DMS53 (cell line): ENCODE data around the gene CPN1.
"Not testable (repeated sequence)": the region's sequence is repeated elsewhere in the genome, so short reads cannot be mapped to it uniquely, and the experiment has no call there.

Experiments
- DNase-seq: peaks from one replicate; lab custom pipeline; 2025; lab: John Stamatoyannopoulos, UW

Gene CPN1

DNA sequence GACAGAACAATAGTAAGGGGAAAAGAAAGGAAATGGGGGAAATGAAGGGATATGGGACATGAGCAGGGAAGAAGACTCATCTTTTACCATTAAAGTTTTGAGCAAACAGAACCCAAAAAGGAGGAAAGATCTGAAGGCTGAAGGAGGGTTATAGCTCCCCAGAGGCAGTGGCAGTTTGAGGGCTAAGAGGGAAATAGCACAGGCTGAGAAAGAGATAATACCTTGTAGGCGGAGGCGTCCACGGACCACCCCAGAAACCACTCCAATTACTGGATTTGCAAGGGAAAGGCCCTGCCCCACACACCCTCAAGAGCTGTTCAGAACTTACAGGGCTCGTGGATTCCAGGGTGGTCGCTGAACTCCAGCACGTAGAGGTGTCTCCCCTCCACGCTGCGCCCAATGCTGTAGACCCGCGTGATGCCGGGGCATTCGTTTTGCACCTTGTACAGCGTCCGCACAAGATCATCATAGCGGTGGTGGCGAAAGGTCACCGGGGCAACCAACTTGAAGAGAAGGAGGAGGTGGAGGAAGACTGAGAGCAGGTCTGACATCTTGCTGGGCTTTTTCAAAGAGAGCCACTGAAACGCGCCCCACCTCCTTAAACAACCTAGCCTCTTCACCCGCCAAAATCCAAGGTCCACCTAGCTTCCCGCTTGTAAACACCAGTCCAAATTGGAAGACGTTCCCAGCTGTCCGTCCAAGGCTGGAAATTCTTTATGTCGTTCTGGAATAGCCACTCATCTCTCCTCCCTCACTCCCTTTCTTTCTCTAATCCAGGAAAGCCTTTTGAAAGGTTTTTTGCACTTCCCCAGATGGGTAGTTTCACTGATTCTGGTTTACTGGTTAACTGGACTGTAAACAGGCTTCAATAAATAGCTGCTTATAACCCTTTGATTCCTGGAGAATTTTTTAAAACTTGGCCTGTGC lies at the start of gene CPN1:
Gene CPN1 (minus strand): TSS at position 795 of the 927 bp plus-strand sequence. CDS start 244 bp downstream, at position 551.
- DNase-seq: peak; percentile 5

DNA sequence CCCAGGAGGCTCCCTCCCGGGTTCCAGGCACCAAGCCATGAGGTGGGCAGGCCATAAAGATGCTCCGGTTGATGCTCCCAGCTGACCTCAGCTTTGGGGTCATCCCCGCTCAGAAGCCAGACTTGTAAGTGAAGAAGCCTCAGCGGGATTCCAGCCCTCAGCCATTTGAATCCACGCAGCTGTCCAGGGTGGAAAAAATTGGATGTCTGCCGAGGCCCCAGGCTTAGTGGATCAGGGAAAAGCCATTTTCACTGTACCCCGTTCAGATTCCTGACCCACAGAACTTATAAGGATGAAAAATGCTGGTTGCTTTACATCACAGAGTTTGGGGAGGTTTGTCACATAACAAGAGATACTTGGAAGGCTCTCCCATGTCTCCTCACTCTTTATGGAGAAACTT lies 49.2 kb upstream of the CPN1 start:
- DNase-seq: no peak

DNA sequence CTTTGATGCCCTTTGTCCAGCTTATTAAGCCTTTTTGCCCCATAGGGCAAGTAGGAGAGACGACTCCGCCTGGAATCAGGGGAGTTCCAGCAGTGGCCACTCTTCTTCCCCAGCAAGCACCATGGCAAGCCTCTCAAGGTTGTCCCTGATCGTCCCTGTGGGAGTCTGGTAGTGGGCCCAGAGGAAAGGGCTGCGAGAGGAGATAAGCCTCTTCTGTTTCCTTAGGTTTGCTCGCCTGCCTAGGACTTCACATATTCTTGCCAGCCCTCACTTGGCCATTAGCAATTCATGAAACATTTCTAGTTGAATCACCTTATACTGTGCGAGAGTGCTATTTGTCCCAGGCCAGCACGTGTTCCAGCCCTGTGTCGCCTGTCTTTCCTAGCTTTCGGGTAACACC lies 47.8 kb upstream of the CPN1 start:
- DNase-seq: no peak

DNA sequence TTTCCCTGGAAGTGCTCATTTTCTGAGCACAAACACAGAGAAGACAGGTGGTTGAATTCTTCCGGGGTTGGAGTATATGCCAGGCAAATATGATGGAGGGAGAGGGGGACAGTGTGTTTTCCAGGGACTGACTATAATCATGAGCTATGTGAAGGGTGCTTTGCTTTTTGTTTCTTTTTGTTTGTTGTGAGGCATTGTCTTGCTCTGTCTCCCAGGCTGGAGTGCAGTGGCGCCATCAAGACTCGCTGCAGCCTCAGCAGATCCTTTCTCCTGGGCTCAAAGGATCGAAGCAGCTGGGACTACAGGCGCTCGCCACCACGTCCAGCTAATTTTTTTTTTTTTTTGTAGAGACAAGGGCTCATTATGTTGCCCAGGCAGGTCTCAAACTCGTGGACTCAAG lies 47.3 kb upstream of the CPN1 start:
- DNase-seq: peak; percentile 16

DNA sequence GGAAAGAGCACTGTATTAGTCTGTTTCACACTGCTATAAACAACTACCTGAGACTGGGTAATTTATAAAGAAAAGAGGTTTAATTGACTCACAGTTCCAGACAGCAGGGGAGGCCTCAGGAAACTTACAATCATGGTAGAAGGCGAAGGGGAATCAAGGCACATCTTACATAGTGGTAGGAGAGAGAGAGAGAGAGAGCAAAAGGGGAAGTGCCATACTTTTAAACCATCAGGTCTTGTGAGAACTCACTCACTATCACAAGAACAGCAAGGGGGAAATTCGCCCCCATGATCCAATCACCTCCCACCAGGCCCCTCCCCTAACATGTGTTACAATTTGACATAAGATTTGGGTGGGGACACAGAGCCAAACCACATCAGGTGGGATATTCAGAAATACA lies 43.7 kb upstream of the CPN1 start:
- DNase-seq: not testable (repeated sequence)

DNA sequence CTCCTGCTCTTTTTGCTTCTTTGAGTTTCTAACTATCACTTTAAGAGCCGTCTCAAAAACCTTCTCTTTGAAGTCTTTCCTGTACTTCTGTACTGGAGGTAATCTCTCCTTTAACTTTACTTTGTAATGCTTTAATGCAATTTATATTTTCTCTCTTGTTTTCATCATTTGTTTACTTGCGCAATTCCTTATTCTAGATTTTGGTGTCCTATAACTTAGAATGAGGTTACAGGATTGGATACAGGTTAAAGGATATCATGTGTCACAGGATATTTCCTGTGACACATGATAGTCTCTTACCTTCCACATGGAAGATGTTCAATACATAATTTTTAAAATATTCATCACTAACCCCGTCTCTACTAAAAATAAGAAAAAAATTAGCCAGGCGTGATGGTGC lies 42.4 kb upstream of the CPN1 start:
- DNase-seq: no peak

DNA sequence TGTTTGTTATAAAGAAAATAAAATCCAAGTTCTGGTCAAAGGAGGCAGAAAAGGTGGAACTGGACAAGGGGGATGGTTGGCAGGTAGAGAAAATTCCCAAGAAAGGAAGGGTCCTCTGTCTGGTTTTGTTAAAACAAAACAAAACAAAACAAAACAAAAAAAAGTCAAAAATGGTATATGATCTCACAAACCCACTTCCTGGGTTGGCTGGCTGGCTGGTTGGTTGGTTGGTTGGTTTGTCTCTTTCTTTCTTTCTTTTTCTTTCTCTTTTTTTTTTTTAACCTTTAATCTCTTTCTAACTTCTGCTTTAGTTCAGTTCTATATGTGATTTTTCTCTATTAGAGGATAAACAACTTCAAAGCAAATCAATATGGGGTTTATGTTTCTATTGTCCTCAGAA lies 41.1 kb upstream of the CPN1 start:
- DNase-seq: no peak

DNA sequence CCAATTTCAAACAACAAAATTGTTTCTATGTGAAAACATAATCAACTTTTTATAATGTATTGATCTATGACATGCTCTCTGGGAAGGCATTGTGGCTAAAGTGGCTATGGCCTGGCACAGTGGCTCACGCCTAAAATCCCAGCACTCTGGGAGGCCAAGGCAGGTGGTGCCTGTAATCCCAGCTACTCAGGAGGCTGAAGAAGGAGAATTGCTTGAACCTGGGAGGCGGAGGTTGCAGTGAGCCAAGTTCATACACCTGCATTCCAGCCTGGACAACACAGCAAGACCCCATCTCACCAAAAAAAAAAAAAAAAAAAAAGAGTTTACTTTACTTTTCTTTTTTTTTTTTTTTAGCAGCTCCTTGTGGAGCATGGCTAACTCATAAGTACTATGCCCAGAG lies 38.9 kb upstream of the CPN1 start:
- DNase-seq: no peak

DNA sequence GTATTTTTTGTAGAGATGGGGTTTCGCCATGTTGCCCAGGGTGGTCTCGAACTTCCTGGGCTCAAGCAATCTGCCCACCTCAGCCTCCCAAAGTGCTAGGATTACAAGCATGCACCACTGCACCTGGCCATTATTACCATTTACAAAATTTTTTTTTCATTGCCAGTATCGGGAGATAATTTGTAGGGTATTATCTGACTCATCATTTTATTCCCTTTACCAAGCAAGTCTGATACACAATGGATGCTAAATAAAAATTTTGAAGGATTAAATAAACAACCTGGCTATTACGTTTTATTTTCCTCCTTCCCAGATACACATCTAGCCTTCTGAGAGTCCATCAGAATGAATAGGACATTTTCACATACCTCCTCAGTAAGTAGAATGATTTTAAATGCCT lies 38.1 kb upstream of the CPN1 start:
- DNase-seq: no peak

DNA sequence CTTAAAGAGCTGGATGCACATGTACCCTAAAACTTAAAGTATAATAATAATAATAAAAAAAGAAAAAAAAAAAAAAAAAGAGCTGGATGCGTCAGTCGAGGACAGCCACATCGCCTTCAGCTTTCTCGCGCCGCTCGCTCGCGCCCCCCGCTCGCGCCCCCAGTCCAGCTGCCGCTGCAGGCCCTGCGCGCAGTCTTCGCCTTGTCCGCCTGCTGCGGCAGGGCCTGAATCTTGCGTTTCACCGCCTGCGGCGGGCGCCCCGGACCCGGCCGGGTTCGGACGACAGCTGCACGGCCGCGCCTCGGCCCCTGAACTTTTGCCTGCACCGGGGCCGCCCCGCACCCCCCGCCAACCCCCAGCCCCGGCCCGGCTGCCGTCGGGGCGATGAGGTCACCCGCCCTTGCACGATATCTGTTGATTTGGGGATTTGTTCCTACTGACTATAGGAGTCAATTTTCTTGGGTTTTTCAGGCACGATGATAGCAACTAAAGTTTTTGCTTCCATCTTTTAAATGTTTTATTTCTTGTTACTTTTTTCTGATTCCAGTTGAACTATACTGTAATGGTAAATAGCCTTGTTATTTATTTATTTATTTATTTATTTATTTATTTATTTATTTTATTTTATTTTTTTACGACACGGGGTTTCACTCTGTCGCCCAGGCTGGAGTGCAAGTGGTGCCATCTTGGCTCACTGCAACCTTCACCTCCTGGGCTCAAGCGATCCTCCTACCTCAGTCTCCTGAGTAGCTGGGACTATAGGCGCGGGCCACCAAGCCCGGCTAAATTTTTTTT lies 33.5 kb upstream of the CPN1 start:
- DNase-seq: no peak

DNA sequence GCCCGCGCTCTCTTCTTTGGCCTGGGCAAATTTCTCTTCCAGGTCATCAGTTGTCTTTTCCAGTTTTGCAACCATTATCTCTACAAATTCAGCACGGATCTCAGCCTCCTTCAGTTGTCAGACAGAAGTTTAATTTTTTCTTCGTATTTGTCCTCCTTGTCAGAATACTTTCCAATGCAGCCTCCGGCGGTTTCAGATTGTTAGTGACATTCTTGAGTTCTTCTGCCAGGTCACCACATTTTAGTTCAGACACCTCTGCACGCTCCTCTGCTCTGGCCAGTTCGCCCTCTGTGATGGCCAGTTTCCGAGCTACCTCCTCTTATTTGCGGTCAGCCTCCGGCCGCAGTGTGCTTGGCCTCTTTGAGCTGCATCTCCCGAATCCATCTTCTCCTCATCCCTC lies 32.8 kb upstream of the CPN1 start:
- DNase-seq: no peak

DNA sequence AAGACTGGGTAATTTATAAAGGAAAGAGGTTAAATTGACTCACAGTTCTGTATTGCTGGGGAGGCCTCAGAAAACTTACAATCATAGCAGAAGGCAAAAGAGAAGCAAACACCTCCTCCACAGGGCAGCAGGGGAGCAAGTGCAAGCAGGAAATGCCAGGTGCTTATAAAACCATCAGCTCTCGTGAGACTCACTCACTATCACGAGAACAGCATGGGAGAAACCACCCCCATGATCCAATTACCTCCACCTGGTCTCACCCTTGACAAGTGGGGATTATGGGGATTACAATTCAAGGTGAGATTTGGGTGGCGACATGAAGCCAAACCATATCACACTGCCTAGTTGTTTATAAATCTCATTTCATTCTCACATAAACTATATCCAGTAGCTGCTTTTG lies 28.0 kb upstream of the CPN1 start:
- peak; percentile 76 for DNase-seq

DNA sequence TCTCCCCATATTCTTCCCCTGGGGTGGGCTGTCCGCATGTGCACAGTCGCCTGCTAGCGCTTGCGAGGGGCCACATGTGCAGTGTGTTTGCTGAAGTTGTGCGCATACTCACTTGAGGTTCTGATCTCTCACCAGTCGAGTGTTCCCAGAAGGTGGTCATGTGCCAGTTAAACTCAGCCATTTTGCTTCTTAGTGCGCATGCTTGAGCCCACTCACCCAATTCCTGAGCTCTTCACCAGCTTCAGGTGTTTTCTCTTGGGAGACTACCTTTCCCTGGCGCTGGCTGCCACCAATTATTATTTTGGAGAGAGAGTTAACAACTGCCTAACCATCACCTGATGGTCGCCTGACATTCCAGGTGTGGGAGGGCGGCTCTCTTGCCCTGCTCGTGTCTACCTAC lies 25.2 kb upstream of the CPN1 start:
- no peak for DNase-seq

DNA sequence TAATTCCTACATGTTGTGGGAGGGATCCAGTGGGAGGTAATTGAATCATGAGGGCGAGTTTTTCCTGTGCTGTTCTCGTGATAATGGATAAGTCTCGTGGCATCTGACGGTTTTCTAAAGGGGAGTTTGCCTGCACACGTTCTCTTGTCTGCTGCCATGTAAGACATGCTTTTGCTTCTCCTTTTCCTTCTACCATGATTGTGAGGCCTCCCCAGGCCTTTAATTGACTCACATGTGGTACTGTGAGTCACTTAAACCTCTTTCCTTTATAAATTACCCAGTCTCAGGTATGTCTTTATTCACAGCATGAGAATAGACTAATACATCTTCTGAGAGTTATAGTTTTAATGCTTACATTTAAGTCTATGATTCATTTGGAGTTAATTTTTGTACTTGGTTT lies 22.6 kb upstream of the CPN1 start:
- no peak for DNase-seq

DNA sequence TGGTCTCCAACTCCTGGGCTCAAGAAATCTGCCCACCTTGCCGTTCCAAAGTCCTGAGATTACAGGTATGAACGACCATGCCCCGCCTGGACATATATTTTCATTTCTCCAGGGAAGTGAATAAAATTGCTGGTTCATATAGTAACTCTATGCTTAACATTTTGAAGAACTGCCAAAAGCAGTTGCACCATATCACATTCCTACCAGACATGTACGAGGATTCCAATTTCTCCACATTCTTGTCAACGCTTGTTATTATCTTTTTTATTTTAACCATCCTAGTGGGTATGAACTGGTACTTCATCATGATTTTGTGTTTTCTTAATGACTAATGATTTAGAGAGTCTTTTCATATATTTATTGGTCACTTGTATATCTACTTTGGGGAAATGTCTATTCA lies 21.9 kb upstream of the CPN1 start:
- DNase-seq: no peak

DNA sequence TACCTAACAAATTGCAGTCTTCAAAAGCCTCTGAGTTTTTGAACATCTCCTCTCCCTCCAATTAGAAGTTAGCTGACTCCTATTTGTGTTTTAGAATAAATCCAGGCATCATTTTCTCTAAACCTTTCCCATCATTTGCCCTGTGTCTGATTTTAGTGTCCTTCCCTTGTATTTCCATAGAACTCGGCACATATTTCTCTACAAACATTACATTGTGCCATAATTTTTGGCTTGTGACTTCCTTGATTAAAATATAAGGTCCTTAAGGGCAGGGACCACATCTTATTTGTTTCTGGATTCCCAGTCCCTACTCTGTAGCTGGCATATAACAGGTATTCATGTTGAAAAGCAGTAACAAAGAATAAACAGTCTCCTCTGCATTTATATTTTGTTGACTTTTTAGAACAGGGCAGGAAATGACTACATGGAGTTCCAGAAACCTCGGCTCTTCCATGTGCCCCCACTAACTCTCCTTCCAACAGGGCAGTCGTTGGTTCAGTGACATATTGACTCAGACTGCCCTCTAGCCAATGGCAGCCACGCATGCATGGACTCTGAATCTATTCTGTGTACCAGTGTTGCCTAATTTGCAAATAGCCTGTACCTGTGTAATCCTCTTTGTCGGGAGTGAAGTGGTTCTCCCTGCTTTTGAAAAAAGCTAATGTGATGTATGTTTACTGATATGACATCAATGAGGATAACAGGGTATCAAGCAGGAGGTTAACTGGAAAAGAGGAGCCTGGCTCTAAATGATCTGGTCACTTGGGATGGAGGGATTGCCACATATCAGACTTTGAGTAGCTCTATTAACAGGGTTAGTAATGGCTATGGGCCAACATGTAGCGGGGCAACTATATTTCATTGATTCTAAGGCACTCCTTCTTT lies 19.8 kb upstream of the CPN1 start:
- peak; percentile 83 for DNase-seq

DNA sequence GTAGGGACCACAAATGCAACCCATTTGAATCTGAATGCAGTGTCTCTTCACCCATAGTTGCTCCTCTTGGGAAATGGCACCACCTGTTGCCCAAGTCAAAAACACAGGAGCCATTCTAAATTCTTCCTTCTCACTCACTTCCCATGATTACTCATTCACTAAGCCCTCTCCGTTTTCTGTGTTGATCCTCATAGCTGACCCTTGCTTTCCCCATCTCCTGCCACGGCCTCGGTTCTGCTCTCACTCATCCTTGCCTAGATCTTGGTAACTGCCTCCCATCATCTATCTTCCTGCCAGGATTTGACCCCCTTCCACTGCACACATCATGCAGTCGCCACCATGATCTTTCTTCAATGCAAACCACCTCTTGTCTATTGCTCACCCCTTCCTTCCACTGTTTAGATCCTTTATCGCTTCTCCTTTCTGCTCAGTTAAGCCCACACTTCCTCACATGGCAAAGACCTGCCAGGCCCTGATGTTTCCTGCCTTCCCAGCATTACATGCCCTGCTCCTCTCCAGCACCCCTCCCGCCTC lies 19.0 kb upstream of the CPN1 start:
- peak; percentile 62 for DNase-seq

DNA sequence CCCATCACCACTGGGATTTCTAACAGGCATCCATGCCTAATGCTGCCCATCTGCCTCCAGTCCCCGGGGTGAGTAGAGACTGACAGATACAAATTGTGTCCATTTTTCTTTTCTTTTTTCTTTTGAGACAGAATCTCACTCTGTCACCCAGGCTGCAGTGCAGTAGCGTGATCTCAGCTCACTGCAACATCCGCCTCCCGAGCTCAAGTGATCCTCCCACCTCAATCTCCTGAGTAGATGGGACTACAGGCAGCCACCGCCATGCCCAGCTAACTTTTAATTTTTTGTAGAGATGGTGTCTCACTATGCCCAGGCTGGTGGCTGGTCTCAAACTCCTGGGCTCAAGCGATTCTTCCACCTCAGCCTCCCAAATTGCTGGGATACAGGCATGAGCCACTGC lies 7.6 kb upstream of the CPN1 start:
- no peak for DNase-seq

DNA sequence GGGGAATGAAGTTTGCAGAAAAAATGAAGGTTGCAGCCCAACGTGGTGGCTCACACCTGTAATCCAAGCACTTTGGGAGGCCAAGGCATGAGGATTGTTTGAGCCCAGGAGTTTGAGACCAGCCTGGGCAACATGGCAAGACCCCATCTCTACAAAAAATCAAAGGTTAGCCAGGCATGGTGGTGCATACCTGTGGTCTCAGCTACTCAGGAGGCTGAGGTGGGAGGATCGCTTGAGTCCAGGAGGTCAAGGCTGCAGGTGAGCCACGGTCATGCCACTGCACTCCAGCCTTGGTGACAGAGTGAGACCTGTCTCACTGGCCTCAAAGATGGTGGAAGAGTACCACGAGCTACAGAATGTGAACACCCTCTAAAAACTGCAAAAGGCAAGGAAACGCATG lies 5.0 kb upstream of the CPN1 start:
- DNase-seq: not testable (repeated sequence)

DNA sequence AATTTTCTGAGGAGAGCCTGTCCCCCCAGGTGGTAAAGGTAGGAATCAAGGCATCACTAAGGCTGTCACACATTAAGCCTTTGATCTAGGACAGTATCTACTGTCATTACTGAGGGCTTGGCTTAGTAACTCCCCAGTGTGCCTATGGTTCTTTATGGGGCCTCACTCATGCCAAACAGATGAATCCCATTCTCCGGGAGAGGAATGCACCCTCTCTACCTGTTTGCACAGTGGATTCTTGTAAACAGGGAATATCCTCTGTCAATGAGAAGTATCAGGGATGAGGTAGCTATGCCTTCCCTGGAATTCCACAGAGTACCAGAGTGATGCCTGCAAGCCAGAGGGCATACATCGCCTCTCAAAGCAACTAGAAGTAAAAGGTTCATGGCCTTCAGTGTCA lies 3.9 kb upstream of the CPN1 start:
- DNase-seq: peak; percentile 25

DNA sequence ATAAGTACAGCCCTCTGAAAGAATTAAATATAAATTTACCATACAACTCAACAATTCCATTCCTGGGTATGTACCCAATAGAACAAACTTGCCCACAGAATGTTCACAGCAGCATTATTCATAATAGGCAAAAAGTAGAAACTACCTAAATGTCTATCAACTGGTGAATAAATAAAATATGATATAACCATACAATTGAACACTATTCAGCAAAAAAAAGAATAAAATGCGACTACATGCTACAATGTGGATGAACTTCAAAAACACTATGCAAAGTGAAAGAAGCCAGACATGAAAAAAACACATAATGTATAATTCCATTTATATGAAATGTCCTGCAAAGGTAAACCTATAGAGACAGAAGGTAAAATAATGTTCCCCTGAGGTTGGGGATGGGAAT lies 2.0 kb upstream of the CPN1 start:
- no peak for DNase-seq

DNA sequence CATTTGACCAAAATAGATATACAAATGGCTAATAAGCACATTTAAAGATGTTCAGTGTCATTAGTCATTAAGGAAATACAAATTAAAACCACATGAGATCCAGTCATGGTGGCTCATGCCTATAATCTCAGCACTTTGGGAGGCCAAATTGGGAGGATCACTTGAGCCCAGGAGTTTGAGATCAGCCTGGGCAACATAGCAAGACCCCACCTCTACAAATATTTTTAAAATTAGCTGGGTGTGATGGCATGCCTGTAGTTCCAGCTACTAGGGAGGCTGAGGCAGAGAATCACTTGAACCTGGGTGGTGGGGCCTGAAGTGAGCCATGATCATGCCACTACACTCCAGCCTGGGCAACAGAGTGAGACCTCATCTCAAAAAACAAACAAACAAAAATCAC lies 607 bp upstream of the CPN1 start:
- not testable (repeated sequence) for DNase-seq
